GM12878 (cell line): ENCODE results near the gene KRT86. TPM values are rescaled to one million over a fixed set of nuclear protein-coding genes. Genes with fewer than 3 reads are reported as not detected.

Source experiments
- ATAC-seq: fragments of 200-7000 bp; cut with Tn5 transposase; 3 replicates; pipeline ENCODE4 v1.9.1; 2020; ENCODE audit warnings: mild to moderate bottlenecking, moderate library complexity
- BruUV-seq: library from RNA; stranded (reverse); fragments of 400-500 nt; replicated peaks from 2 replicates; lab custom pipeline; 2021; lab: Mats Ljungman, UMichigan
- CTCF ChIA-PET: fragments of 300-600 bp; sonication (Branson Sonifier 250); formaldehyde crosslinking; extraction: SDS; loops from one replicate; lab custom pipeline; 2021; ENCODE audit warnings: inconsistent platforms; lab: Yijun Ruan, JAX
- POLR2A ChIA-PET: fragments of 350-600 bp; formaldehyde crosslinking; extraction: SDS; loops from one replicate; lab custom pipeline; 2021; ENCODE audit warnings: inconsistent platforms; lab: Charles Lee
- RAD21 ChIA-PET: fragments of 300-600 bp; sonication (Branson Sonifier 250); formaldehyde crosslinking; loops from one replicate; lab custom pipeline; 2023; ENCODE audit warnings: antibody characterized with exemption; ENCODE audit not compliant: unreplicated experiment; lab: Charles Lee
- SMC1A ChIA-PET: fragments of 300-600 bp; sonication (Branson Sonifier 250); formaldehyde crosslinking; loops from one replicate; lab custom pipeline; 2023; ENCODE audit not compliant: unreplicated experiment, uncharacterized antibody; lab: Charles Lee
- DNase-seq: peaks from one replicate; pipeline ENCODE4 v3.0.0-alpha.2; 2011; ENCODE audit warnings: low read depth, low spot score
- FAIRE-seq: peaks from 3 replicates; lab custom pipeline; 2011; peaks lifted over from hg19 to GRCh38; lab: Jason Lieb, UNC
- H2AFZ ChIP-seq: 2 replicates; pipeline ENCODE4 v1.6.0; 2011; ENCODE audit warnings: low read depth, low read length, control low read depth; ENCODE audit not compliant: control insufficient read depth
- H3K27ac ChIP-seq: 2 replicates; pipeline ENCODE4 v1.5.1; 2011; ENCODE audit warnings: control low read depth; ENCODE audit not compliant: control insufficient read depth, insufficient read depth
- H3K27me3 ChIP-seq, 2 experiments: replicated peaks in 1 of 2; 2 replicates each; pipeline versions ENCODE4 v1.6.0 to v1.6.1; 2011; ENCODE audit warnings: low read length in 1 of 2; ENCODE audit not compliant: control insufficient read depth in 2 of 2, insufficient read depth in 2 of 2
- H3K36me3 ChIP-seq, 2 experiments: 2 replicates each; pipeline ENCODE4 v1.5.1; 2011; ENCODE audit warnings: low read length in 1 of 2; ENCODE audit not compliant: control insufficient read depth in 2 of 2, insufficient read depth in 2 of 2
- H3K4me1 ChIP-seq: 2 replicates; pipeline ENCODE4 v1.6.1; 2011; ENCODE audit warnings: mild to moderate bottlenecking, low read length, moderate library complexity, mixed read lengths; ENCODE audit not compliant: control insufficient read depth, insufficient read depth
- H3K4me2 ChIP-seq: 2 replicates; pipeline ENCODE4 v1.6.0; 2011; ENCODE audit warnings: control low read depth; ENCODE audit not compliant: control insufficient read depth, insufficient read depth
- H3K4me3 ChIP-seq: fragments of 200-600 bp; sonication (generic); 2 replicates; pipeline ENCODE4 v1.5.1; 2016
- H3K79me2 ChIP-seq: 2 replicates; pipeline ENCODE4 v1.6.0; 2011; ENCODE audit warnings: low read length; ENCODE audit not compliant: control insufficient read depth, insufficient read depth
- H3K9ac ChIP-seq: 2 replicates; pipeline ENCODE4 v1.8.0; 2011; ENCODE audit warnings: low read length, control low read depth, mixed read lengths; ENCODE audit not compliant: control insufficient read depth, insufficient read depth
- H3K9me3 ChIP-seq: replicated peaks from 3 replicates; pipeline ENCODE4 v1.5.1; 2011; ENCODE audit warnings: mild to moderate bottlenecking, low read length; ENCODE audit not compliant: control insufficient read depth, insufficient read depth
- H4K20me1 ChIP-seq: 2 replicates; pipeline ENCODE4 v1.6.0; 2011; ENCODE audit not compliant: control insufficient read depth, insufficient read depth
- ATF7 ChIP-seq: fragments of 450-650 bp; IDR thresholded peaks from 2 replicates; pipeline ENCODE4 v1.6.1; 2016; ENCODE audit warnings: low read depth, mild to moderate bottlenecking
- CBX3 ChIP-seq: fragments of 200-600 bp; sonication (generic); IDR thresholded peaks from 2 replicates; pipeline ENCODE4 v1.6.1; 2016; ENCODE audit warnings: low read depth, borderline replicate concordance
- CREM ChIP-seq: IDR thresholded peaks from 2 replicates; pipeline ENCODE4 v1.6.1; 2014; ENCODE audit warnings: antibody characterized with exemption, low read depth
- EGR1 ChIP-seq, 2 experiments: IDR thresholded peaks; 1 replicate in 1 of 2; 2 replicates in 1 of 2; pipeline ENCODE4 v1.6.1; 2011 to 2012; ENCODE audit warnings: low read depth in 2 of 2, low read length in 2 of 2, borderline replicate concordance in 1 of 2, mild to moderate bottlenecking in 1 of 2, moderate library complexity in 1 of 2
- ESRRA ChIP-seq: IDR thresholded peaks from 2 replicates; pipeline ENCODE4 v1.6.1; 2012; ENCODE audit warnings: mild to moderate bottlenecking, low read length, improper control_type of control experiment
- EZH2 ChIP-seq: IDR thresholded peaks from 2 replicates; pipeline ENCODE4 v1.6.1; 2012; ENCODE audit warnings: low read depth, mild to moderate bottlenecking, control low read depth, inconsistent platforms, low read length, borderline replicate concordance; ENCODE audit not compliant: control insufficient read depth
- FOXM1 ChIP-seq: IDR thresholded peaks from 2 replicates; pipeline ENCODE4 v1.6.1; 2012; ENCODE audit warnings: low read depth, mild to moderate bottlenecking, inconsistent platforms, low read length, moderate library complexity
- JUNB ChIP-seq: IDR thresholded peaks from 2 replicates; pipeline ENCODE4 v1.6.1; 2016; ENCODE audit warnings: antibody characterized with exemption, mild to moderate bottlenecking
- LARP7 ChIP-seq: fragments of 450-650 bp; IDR thresholded peaks from 2 replicates; pipeline ENCODE4 v1.6.1; 2017; ENCODE audit warnings: mild to moderate bottlenecking
- MTA3 ChIP-seq: IDR thresholded peaks from 2 replicates; pipeline ENCODE4 v1.6.1; 2012; ENCODE audit warnings: low read length, inconsistent platforms, borderline replicate concordance
- NFYB ChIP-seq: IDR thresholded peaks from 2 replicates; pipeline ENCODE4 v1.6.1; 2011; ENCODE audit warnings: low read depth, mild to moderate bottlenecking, low read length, improper control_type of control experiment, moderate library complexity; ENCODE audit not compliant: insufficient read depth
- NR2C2 ChIP-seq: IDR thresholded peaks from 2 replicates; pipeline ENCODE4 v1.6.1; 2011; ENCODE audit warnings: borderline replicate concordance, low read depth; ENCODE audit not compliant: control insufficient read depth, insufficient read length
- SREBF1 ChIP-seq: IDR thresholded peaks from 2 replicates; pipeline ENCODE4 v1.6.1; 2012; ENCODE audit warnings: mild to moderate bottlenecking, low read length
- STAT1 ChIP-seq: fragments of 450-650 bp; conservative IDR thresholded peaks from 2 replicates; pipeline ENCODE4 v1.6.1; 2014; ENCODE audit warnings: antibody characterized with exemption, mild to moderate bottlenecking
- YY1 ChIP-seq: IDR thresholded peaks from 2 replicates; pipeline ENCODE4 v1.6.1; 2011; ENCODE audit warnings: low read depth, mild to moderate bottlenecking, low read length
- WGBS: methylation state at CpG from one replicate; pipeline ENCODE4 v1.1.6; 2016; ENCODE audit warnings: low lambda C conversion rate; ENCODE audit not compliant: insufficient replicate concordance, insufficient coverage; ENCODE audit errors: missing lambda C conversion rate; 5-methylcytosine and 5-hydroxymethylcytosine counted together
- in situ Hi-C: fragments of 300-500 bp; cut with MboI; formaldehyde crosslinking; loops from 9 replicates; pipeline ENCODE4 v1.14.3; 2018; ENCODE audit warnings: mixed read lengths
- intact Hi-C: fragments of 100-400 bp; cut with micrococcal nuclease; formaldehyde crosslinking; loops from one replicate; pipeline ENCODE4 v1.14.2; 2022; ENCODE audit not compliant: unreplicated experiment
- polyA plus RNA-seq, 11 experiments: library from polyadenylated mRNA; depleted of rRNA in 4 of 11; unstranded in 6 of 11; stranded (reverse) in 5 of 11; fragments of >200 nt; fragmentation: Nextera tagmentation in 4 of 11; fragmentation: Illumina TruSeq in 1 of 11; extraction: Ambion mirVana in 4 of 11; extraction: Trizol in 1 of 11; gene quantifications; 1 replicate in 1 of 11; 2 replicates in 10 of 11; pipeline versions ENCODE4 v1.2.1 to v1.2.3, GENCODE V29; 2011 to 2016; ENCODE audit warnings: inconsistent platforms in 2 of 11, missing spikeins in 2 of 11, low read depth in 1 of 11
- total RNA-seq, 4 experiments: library from RNA; depleted of rRNA in 3 of 4; stranded (reverse); fragments of >200 nt in 3 of 4; fragmentation: Illumina TruSeq in 1 of 4; extraction: Trizol in 1 of 4; gene quantifications; 2 replicates each; pipeline versions ENCODE4 v1.2.1 to v1.2.3, GENCODE V29; 2013 to 2021

Gene KRT86
- total and polyA plus RNA-seq, 10 of the 15 experiments (the other 5 are each of a cell fraction or from before 2014, with no cell fraction given) = 0.11 to 0.54 (median 0.18) TPM; not detected in 4

GRCh38 chr12:52321418-52321817 is 47.0 kb downstream of the KRT86 start:
- DNase-seq (no peak), ATAC-seq (no peak), FAIRE-seq (no peak)
- Histone ChIP-seq H3K79me2 (no peaks in the 10 kb centered on the region), H3K27me3 (peaks cover 3 to 8% of the 10 kb centered on the region in 2 experiments), H3K9me3 (no peaks in the 10 kb centered on the region), H4K20me1 (no peaks in the 10 kb centered on the region), H3K27ac (no peak overlapping the region), H2AFZ (no peak overlapping the region), H3K4me2 (no peak overlapping the region), H3K9ac (no peak overlapping the region), H3K4me1 (no peaks in the 10 kb centered on the region), H3K36me3 (no peaks in the 10 kb centered on the region), H3K4me3 (no peak overlapping the region)
- ChIA-PET CTCF (interaction anchor here (1.0 kb wide), 1 partner anchor 11 kb away, joined by 3 read pairs; no protein-coding TSS in a partner anchor), SMC1A (no interaction called here), RAD21 (no interaction called here), POLR2A (no interaction called here)
- intact Hi-C loops (loop anchor here (10.0 kb wide), 1 partner anchor 107 kb away; no protein-coding TSS in a partner anchor), in situ Hi-C loops (loop anchor here (10.0 kb wide), 1 partner anchor 167 kb away; no protein-coding TSS in a partner anchor)
- no TSS peak for BruUV-seq
- 8% methylated on average over 4 of the region's 4 CpGs for WGBS
- TF ChIP-seq CREM (no peak), NFYB (no peak), NR2C2 (no peak), SREBF1 (no peak), YY1 (no peak), EGR1 (IDR thresholded peaks at IDR 0.05; ENCODE audit: borderline replicate concordance in 1 of 2, low read depth in 2 of 2, low read length in 2 of 2) (no peak), FOXM1 (no peak), JUNB (no peak), EZH2 (no peak), ESRRA (no peak), ATF7 (no peak), LARP7 (no peak), STAT1 (no peak), CBX3 (no peak), MTA3 (no peak)
